Uterus (tissue), 2 donors: ENCODE results near the gene EIF2B5.
"Not testable (repeated sequence)": the region's sequence is repeated elsewhere in the genome, so short reads cannot be mapped to it uniquely, and the experiment has no call there.

ENCODE experiments used
- CTCF ChIP-seq, 4 experiments: fragments of 200-600 bp in 2 of 4; fragments of 450-650 bp in 2 of 4; sonication (generic) in 2 of 4; IDR thresholded peaks; one replicate each; pipeline ENCODE4 v1.5.1; 2016 to 2019; ENCODE audit warnings: antibody characterized with exemption in 4 of 4, mild to moderate bottlenecking in 2 of 4, moderate library complexity in 1 of 4
- POLR2A ChIP-seq, 2 donors: fragments of 450-650 bp; IDR thresholded peaks; one replicate each; pipeline ENCODE4 v1.6.1; 2016; ENCODE audit warnings: antibody characterized with exemption in 2 of 2, mild to moderate bottlenecking in 1 of 2, moderate library complexity in 1 of 2

GRCh38 chr3:184162571-184163070, 27.5 kb downstream of the EIF2B5 start:
- TF ChIP-seq CTCF, POLR2A (IDR thresholded peaks at IDR 0.05): not testable (repeated sequence)
